ENCODE results near the gene HIGD1C. TPM values are rescaled to one million over a fixed set of nuclear protein-coding genes. Genes with fewer than 3 reads are reported as not detected.

HIGD1C gene
- total and polyA plus RNA-seq, 2 of the 8 experiments (the other 6 are each of a cell fraction or from before 2014, with no cell fraction given) = not detected

DNA sequence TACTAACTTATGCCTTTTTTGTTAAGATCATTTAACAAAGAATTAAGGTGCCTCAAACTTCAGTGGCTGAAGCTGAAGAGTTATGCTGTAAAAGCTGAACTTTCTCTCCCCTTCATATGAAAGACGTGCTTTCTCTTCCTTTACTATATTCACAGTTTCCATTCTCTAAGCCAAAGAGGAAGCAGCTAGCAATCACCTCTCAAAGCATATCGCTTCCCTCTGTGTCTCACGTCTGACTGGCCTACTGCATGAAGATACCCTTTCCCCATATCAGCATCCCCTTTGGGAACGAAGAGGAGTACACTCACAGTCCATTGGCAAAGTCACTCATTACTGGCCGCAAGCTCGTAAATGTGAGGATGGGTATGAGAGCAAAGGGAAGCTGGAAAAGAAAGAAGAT, 38.9 kb downstream of the HIGD1C start:
- Histone ChIP-seq H4K20me1 (replicated peaks in 1 of 2; ENCODE audit: control insufficient read depth in 1 of 2, insufficient read depth in 2 of 2, low read length in 2 of 2) (peaks cover 0 to 2% of the 10 kb centered on the region in 2 experiments), H3K4ac (replicated peaks; ENCODE audit: insufficient read length, low read depth, low read length) (no peak overlapping the region), H3K36me3 (ENCODE audit: control insufficient read depth in 2 of 4, insufficient read depth in 4 of 4, low read length in 3 of 4) (peaks cover 13 to 61% (median 39%) of the 10 kb centered on the region in 4 experiments), H3K56ac (replicated peaks; ENCODE audit: insufficient read length, low read depth, low read length) (no peak overlapping the region), H2AK5ac (ENCODE audit: low read depth, low read length) (no peak overlapping the region), H3K18ac (ENCODE audit: extremely low read depth, low read length) (no peak overlapping the region), H3K27ac (ENCODE audit: low read depth, low read length) (no peak overlapping the region), H3K79me1 (ENCODE audit: low read depth, low read length) (no peaks in the 10 kb centered on the region), H3K23me2 (ENCODE audit: low read depth, low read length) (no peaks in the 10 kb centered on the region), H3K79me2 (ENCODE audit: control insufficient read depth in 1 of 2, insufficient read depth in 2 of 2, low read length in 2 of 2) (no peaks in the 10 kb centered on the region), H2AFZ (ENCODE audit: low read length) (no peak overlapping the region), H2BK12ac (ENCODE audit: low read depth, low read length) (no peak overlapping the region), H3K27me3 (replicated peaks in 1 of 4; ENCODE audit: control insufficient read depth in 3 of 4, extremely low read depth in 1 of 4, insufficient read depth in 3 of 4, low read length in 3 of 4) (no peaks in the 10 kb centered on the region), H3K4me1 (replicated peaks in 1 of 4; ENCODE audit: control insufficient read depth in 3 of 4, insufficient read depth in 4 of 4, low read length in 3 of 4) (no peaks in the 10 kb centered on the region; a peak in 1 of 7 replicates), H2BK5ac (ENCODE audit: low read depth, low read length) (no peak overlapping the region), H3K9ac (replicated peaks in 1 of 4; ENCODE audit: extremely low read depth in 1 of 4, low read depth in 3 of 4, low read length in 3 of 4) (no peak overlapping the region), H4K8ac (ENCODE audit: extremely low read depth, insufficient read depth, low read length) (no peak overlapping the region), H2BK20ac (ENCODE audit: low read length) (no peak overlapping the region), H4K5ac (ENCODE audit: insufficient read length, low read depth, low read length) (no peak overlapping the region), H3K4me3 (ENCODE audit: extremely low read depth in 1 of 4, insufficient read depth in 2 of 4, low read depth in 3 of 4, low read length in 4 of 4) (no peak overlapping the region), H3K4me2 (ENCODE audit: insufficient read depth in 1 of 2, low read depth in 2 of 2, low read length in 2 of 2) (no peak overlapping the region), H2BK120ac (replicated peaks; ENCODE audit: low read depth, low read length) (no peak overlapping the region), H2BK15ac (ENCODE audit: low read length) (no peak overlapping the region), H3K14ac (ENCODE audit: insufficient read length) (no peak overlapping the region), H3K23ac (ENCODE audit: insufficient read length) (no peak overlapping the region), H4K91ac (replicated peaks; ENCODE audit: insufficient read length, low read length) (no peak overlapping the region), H3K9me3 (ENCODE audit: insufficient read depth in 2 of 2, low read depth in 1 of 2, low read length in 1 of 2) (no peaks in the 10 kb centered on the region)
- WGBS, 2 experiments (ENCODE audit: extremely low coverage in 1 of 2, insufficient coverage in 1 of 2, insufficient read length in 1 of 2, insufficient replicate concordance in 2 of 2, low coverage in 1 of 2, low lambda C conversion rate in 2 of 2, missing lambda C conversion rate in 1 of 2) = 93% methylated on average over 6 of the region's 6 CpGs; no CpG with 5 or more reads in 1 of the 2 experiments
- TF ChIP-seq TEAD4 (IDR thresholded peaks at IDR 0.05; ENCODE audit: low read depth, low read length) = no peak
- TF ChIP-seq CREB1 (IDR thresholded peaks at IDR 0.05) = no peak
- TF ChIP-seq ZNF274 (IDR thresholded peaks at IDR 0.05; ENCODE audit: borderline replicate concordance, extremely low read depth, low read length) = no peak
- no peak for DNase-seq (ENCODE audit: low read depth in 1 of 2, low spot score in 2 of 2)
- FAIRE-seq = no peak
- ChIA-PET POLR2A (ENCODE audit: partially characterized antibody) (interaction anchor here (1.5 kb wide), 1 partner anchor 14 kb away, joined by 3 read pairs; no protein-coding TSS in a partner anchor), CTCF (ENCODE audit: partially characterized antibody) (interaction anchor here (0.7 kb wide), 1 partner anchor 35 kb away, joined by 3 read pairs; the partner anchor contains the start of gene SLC11A2)

All from H1 (cell line).